Mesendoderm (in vitro differentiated cells): ENCODE data around the gene CPOX.

ENCODE experiments used
- DNase-seq: peaks from one replicate; pipeline ENCODE4 v3.0.0; 2013
- H2AK5ac ChIP-seq: 2 replicates; pipeline ENCODE4 v1.6.1; 2013; ENCODE audit warnings: low read length, inconsistent platforms
- H2BK120ac ChIP-seq: 2 replicates; pipeline ENCODE4 v1.6.1; 2013; ENCODE audit warnings: low read depth, mild to moderate bottlenecking, low read length, moderate library complexity, mixed read lengths
- H2BK15ac ChIP-seq: replicated peaks from 2 replicates; pipeline ENCODE4 v1.6.1; 2013; ENCODE audit warnings: low read depth, mild to moderate bottlenecking, moderate library complexity
- H2BK5ac ChIP-seq: 2 replicates; pipeline ENCODE4 v1.6.1; 2013; ENCODE audit warnings: low read length, inconsistent platforms
- H3K18ac ChIP-seq: 2 replicates; pipeline ENCODE4 v1.6.1; 2013; ENCODE audit warnings: mild to moderate bottlenecking, low read length, mixed read lengths
- H3K23ac ChIP-seq: one replicate; pipeline ENCODE4 v1.6.1; 2013; ENCODE audit warnings: low read length
- H3K27ac ChIP-seq: 2 replicates; pipeline ENCODE4 v1.5.1; 2013; ENCODE audit warnings: low read depth, mild to moderate bottlenecking, inconsistent platforms, low read length, moderate library complexity
- H3K27me3 ChIP-seq: 2 replicates; pipeline ENCODE4 v1.6.1; 2013; ENCODE audit warnings: low read length, control low read depth, mild to moderate bottlenecking, inconsistent platforms; ENCODE audit not compliant: insufficient read depth, poor library complexity
- H3K36me3 ChIP-seq: 2 replicates; pipeline ENCODE4 v1.6.1; 2013; ENCODE audit warnings: low read length, inconsistent platforms; ENCODE audit not compliant: control insufficient read depth, insufficient read depth
- H3K4ac ChIP-seq: one replicate; pipeline ENCODE4 v1.6.1; 2013; ENCODE audit warnings: low read depth, mild to moderate bottlenecking, low read length, moderate library complexity
- H3K4me1 ChIP-seq: 2 replicates; pipeline ENCODE4 v1.6.1; 2013; ENCODE audit warnings: low read depth, low read length, inconsistent platforms; ENCODE audit not compliant: control insufficient read depth
- H3K4me2 ChIP-seq: 2 replicates; pipeline ENCODE4 v1.6.1; 2013; ENCODE audit warnings: low read length
- H3K4me3 ChIP-seq: 2 replicates; pipeline ENCODE4 v1.5.1; 2013; ENCODE audit warnings: mild to moderate bottlenecking, low read length
- H3K56ac ChIP-seq: one replicate; pipeline ENCODE4 v1.6.1; 2013; ENCODE audit warnings: low read length
- H3K79me1 ChIP-seq: 2 replicates; pipeline ENCODE4 v1.6.1; 2013; ENCODE audit warnings: low read length, inconsistent platforms
- H3K79me2 ChIP-seq: 2 replicates; pipeline ENCODE4 v1.6.1; 2013; ENCODE audit warnings: mild to moderate bottlenecking, low read length; ENCODE audit not compliant: control insufficient read depth, insufficient read depth
- H3K9ac ChIP-seq: 2 replicates; pipeline ENCODE4 v1.6.1; 2013; ENCODE audit warnings: low read length, inconsistent platforms
- H4K5ac ChIP-seq: one replicate; pipeline ENCODE4 v1.6.1; 2013; ENCODE audit warnings: low read length
- H4K8ac ChIP-seq: one replicate; pipeline ENCODE4 v1.6.1; 2013; ENCODE audit warnings: low read depth, mild to moderate bottlenecking, control low read depth, low read length, moderate library complexity
- WGBS: extraction: QIAGEN DNeasy Blood & Tissue Kit; methylation state at CpG from one replicate; pipeline ENCODE4 v1.1.7; 2013; ENCODE audit warnings: low lambda C conversion rate, missing lambda C conversion rate; ENCODE audit not compliant: insufficient coverage; ENCODE audit errors: extremely low coverage; 5-methylcytosine and 5-hydroxymethylcytosine counted together

The CPOX gene

GRCh38 chr3:98599647-98600411, 6.4 kb upstream of the CPOX start:
- no peak overlapping the region for H2BK15ac ChIP-seq
- H3K4me3 ChIP-seq: no peak overlapping the region
- no peak for DNase-seq
- H3K9ac ChIP-seq: no peak overlapping the region
- no peaks in the 10 kb centered on the region for H3K79me1 ChIP-seq
- H3K36me3 ChIP-seq: no peaks in the 10 kb centered on the region
- no peak overlapping the region for H2BK120ac ChIP-seq
- no peak overlapping the region for H4K8ac ChIP-seq
- H3K56ac ChIP-seq: no peak overlapping the region
- no CpG with 5 or more reads among the region's 5 CpGs for WGBS
- H3K4me1 ChIP-seq: no peaks in the 10 kb centered on the region
- H2BK5ac ChIP-seq: no peak overlapping the region
- no peak overlapping the region for H3K27ac ChIP-seq
- H3K79me2 ChIP-seq: no peaks in the 10 kb centered on the region
- no peak overlapping the region for H3K4me2 ChIP-seq
- H4K5ac ChIP-seq: no peak overlapping the region
- no peak overlapping the region for H3K23ac ChIP-seq
- no peak overlapping the region for H2AK5ac ChIP-seq
- no peak overlapping the region for H3K18ac ChIP-seq
- no peaks in the 10 kb centered on the region for H3K27me3 ChIP-seq
- H3K4ac ChIP-seq: no peak overlapping the region

- no peaks in the 10 kb centered on the region for H3K79me2 ChIP-seq
- no peak overlapping the region for H3K56ac ChIP-seq
- no peak overlapping the region for H2BK120ac ChIP-seq
- no peak for DNase-seq
- no peak overlapping the region for H3K4ac ChIP-seq
- no peak overlapping the region for H3K9ac ChIP-seq
- no peaks in the 10 kb centered on the region for H3K79me1 ChIP-seq
- no CpG with 5 or more reads among the region's 2 CpGs for WGBS
- H2BK5ac ChIP-seq: no peak overlapping the region
- H3K4me2 ChIP-seq: no peak overlapping the region
- H2AK5ac ChIP-seq: no peak overlapping the region
- no peaks in the 10 kb centered on the region for H3K36me3 ChIP-seq
- H3K27me3 ChIP-seq: no peaks in the 10 kb centered on the region
- no peak overlapping the region for H3K4me3 ChIP-seq
- H3K4me1 ChIP-seq: no peaks in the 10 kb centered on the region
- no peak overlapping the region for H3K27ac ChIP-seq
- H4K8ac ChIP-seq: no peak overlapping the region
- no peak overlapping the region for H3K18ac ChIP-seq
- no peak overlapping the region for H3K23ac ChIP-seq
- no peak overlapping the region for H4K5ac ChIP-seq
- H2BK15ac ChIP-seq: no peak overlapping the region
These were observed 5.1 kb upstream of the CPOX start for GRCh38 chr3:98598492-98598891.

GRCh38 chr3:98596541-98597500, 3.4 kb upstream of the CPOX start:
- Histone ChIP-seq H3K27me3 (no peaks in the 10 kb centered on the region), H4K5ac (no peak overlapping the region), H3K9ac (no peak overlapping the region), H2AK5ac (no peak overlapping the region), H4K8ac (no peak overlapping the region), H3K4ac (no peak overlapping the region), H3K4me1 (peaks cover 3% of the 10 kb centered on the region), H3K23ac (no peak overlapping the region), H2BK15ac (no peak overlapping the region), H2BK5ac (no peak overlapping the region), H3K18ac (no peak overlapping the region), H3K79me2 (peaks cover 6% of the 10 kb centered on the region), H3K4me3 (no peak overlapping the region), H2BK120ac (no peak overlapping the region), H3K79me1 (peaks cover 4% of the 10 kb centered on the region), H3K56ac (no peak overlapping the region), H3K4me2 (no peak overlapping the region), H3K27ac (no peak overlapping the region), H3K36me3 (no peaks in the 10 kb centered on the region)
- WGBS: no CpG with 5 or more reads among the region's 1 CpG
- DNase-seq: no peak

- H3K9ac ChIP-seq: no peak overlapping the region
- no peak overlapping the region for H3K27ac ChIP-seq
- H3K18ac ChIP-seq: no peak overlapping the region
- peaks cover 4% of the 10 kb centered on the region for H3K79me1 ChIP-seq
- H3K36me3 ChIP-seq: no peaks in the 10 kb centered on the region
- no peak overlapping the region for H4K8ac ChIP-seq
- no peak overlapping the region for H2AK5ac ChIP-seq
- no peak overlapping the region for H3K4ac ChIP-seq
- H3K4me3 ChIP-seq: no peak overlapping the region
- H3K27me3 ChIP-seq: no peaks in the 10 kb centered on the region
- H3K56ac ChIP-seq: no peak overlapping the region
- H2BK15ac ChIP-seq: no peak overlapping the region
- no peak overlapping the region for H3K23ac ChIP-seq
- no peak for DNase-seq
- no peak overlapping the region for H4K5ac ChIP-seq
- peaks cover 6% of the 10 kb centered on the region for H3K79me2 ChIP-seq
- H2BK5ac ChIP-seq: no peak overlapping the region
- H3K4me2 ChIP-seq: no peak overlapping the region
- peaks cover 3% of the 10 kb centered on the region for H3K4me1 ChIP-seq
- H2BK120ac ChIP-seq: no peak overlapping the region
These were observed 2.7 kb upstream of the CPOX start for GRCh38 chr3:98596087-98596486.

- no peak overlapping the region for H3K4ac ChIP-seq
- H3K4me3 ChIP-seq: no peak overlapping the region
- no peak overlapping the region for H2BK120ac ChIP-seq
- WGBS: no CpG with 5 or more reads among the region's 5 CpGs
- no peak overlapping the region for H3K27ac ChIP-seq
- no peak overlapping the region for H3K4me2 ChIP-seq
- H3K23ac ChIP-seq: no peak overlapping the region
- peaks cover 6% of the 10 kb centered on the region for H3K79me2 ChIP-seq
- H2BK5ac ChIP-seq: no peak overlapping the region
- H4K5ac ChIP-seq: no peak overlapping the region
- H3K9ac ChIP-seq: no peak overlapping the region
- H3K79me1 ChIP-seq: peaks cover 4% of the 10 kb centered on the region
- H3K56ac ChIP-seq: no peak overlapping the region
- H3K4me1 ChIP-seq: peaks cover 3% of the 10 kb centered on the region
- no peak overlapping the region for H4K8ac ChIP-seq
- DNase-seq: no peak
- H3K36me3 ChIP-seq: no peaks in the 10 kb centered on the region
- H2AK5ac ChIP-seq: no peak overlapping the region
- no peak overlapping the region for H3K18ac ChIP-seq
- peak overlapping the region; percentile 60 for H2BK15ac ChIP-seq
- no peaks in the 10 kb centered on the region for H3K27me3 ChIP-seq
These were observed 1.4 kb upstream of the CPOX start for GRCh38 chr3:98594628-98595324.
